ENCODE data around the gene RBM39. TPM values are rescaled to one million over a fixed set of nuclear protein-coding genes. Genes with fewer than 3 reads are reported as not detected.

The RBM39 gene
- total RNA-seq, 2 experiments from 2014 or later: 330 to 349 TPM

DNA sequence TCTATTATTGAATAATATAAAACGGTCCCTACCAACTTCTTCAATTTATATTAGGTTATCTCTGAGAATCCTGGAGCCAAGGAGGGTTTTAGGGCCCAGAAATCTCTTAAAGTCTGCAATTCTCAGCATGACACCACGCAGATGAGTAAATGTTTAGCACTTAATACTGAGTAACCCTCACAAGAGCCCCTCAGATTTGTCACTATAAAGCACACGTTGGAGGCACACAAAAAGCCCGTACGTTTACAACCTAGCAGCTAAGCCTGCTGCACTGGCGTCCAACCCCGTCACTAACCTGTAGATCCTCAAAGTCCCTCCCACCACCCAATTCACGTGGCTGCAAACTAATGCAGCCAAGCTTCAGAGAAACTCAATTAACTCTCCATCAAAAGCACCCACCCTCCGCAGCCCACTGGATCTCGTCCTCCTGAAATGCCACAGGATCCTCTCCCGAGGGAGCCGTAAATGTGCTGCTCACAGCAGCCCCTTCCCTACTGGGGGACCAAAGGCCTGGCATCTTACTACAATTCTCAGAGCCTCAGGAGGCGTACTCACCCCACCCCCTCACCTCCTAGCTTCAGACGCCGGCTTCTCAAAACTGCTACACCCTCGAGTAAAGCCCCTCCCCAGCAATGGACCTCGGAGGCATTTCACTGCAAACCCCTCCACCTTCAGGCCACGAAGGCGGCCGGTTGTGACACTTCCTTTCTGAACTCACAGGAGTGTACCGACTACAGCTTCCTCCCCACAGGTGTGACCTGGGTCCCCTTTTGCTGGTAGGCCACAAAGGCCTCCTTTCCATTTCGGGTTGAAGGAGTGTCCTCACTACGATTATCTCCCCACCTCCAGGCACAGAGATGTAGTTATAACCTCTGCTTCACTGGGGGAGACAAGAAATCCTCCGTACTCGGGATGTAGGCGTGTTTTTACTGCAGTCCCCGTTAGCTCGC lies 78.3 kb downstream of the RBM39 start:
- Mint-ChIP-seq H3K4me3 (peak overlapping the region; percentile 94), H3K36me3 (peaks cover 56% of the 10 kb centered on the region), H3K9me3 (peaks cover 9% of the 10 kb centered on the region), H3K27me3 (no peaks in the 10 kb centered on the region), H3K4me1 (peaks cover 46% of the 10 kb centered on the region), H3K27ac (peak overlapping the region; percentile 97)
- peak; percentile 67 for DNase-seq

GRCh38 chr20:35662551-35662950 lies 79.5 kb downstream of the RBM39 start:
- DNase-seq: no peak
- Mint-ChIP-seq H3K27ac (peak overlapping the region; percentile 97), H3K4me3 (peak overlapping the region; percentile 94), H3K27me3 (no peaks in the 10 kb centered on the region), H3K36me3 (peaks cover 57% of the 10 kb centered on the region), H3K9me3 (peaks cover 9% of the 10 kb centered on the region), H3K4me1 (peaks cover 47% of the 10 kb centered on the region)

GRCh38 chr20:35661908-35662307 lies 80.2 kb downstream of the RBM39 start:
- H3K27me3 Mint-ChIP-seq: no peaks in the 10 kb centered on the region
- H3K4me3 Mint-ChIP-seq: peak overlapping the region; percentile 94
- peaks cover 12% of the 10 kb centered on the region for H3K9me3 Mint-ChIP-seq
- DNase-seq: no peak
- peaks cover 63% of the 10 kb centered on the region for H3K36me3 Mint-ChIP-seq
- peaks cover 54% of the 10 kb centered on the region for H3K4me1 Mint-ChIP-seq
- H3K27ac Mint-ChIP-seq: peak overlapping the region; percentile 97

GRCh38 chr20:35661053-35661452 lies 81.0 kb downstream of the RBM39 start:
- H3K36me3 Mint-ChIP-seq: peaks cover 70% of the 10 kb centered on the region
- peak overlapping the region; percentile 94 for H3K4me3 Mint-ChIP-seq
- H3K4me1 Mint-ChIP-seq: peaks cover 57% of the 10 kb centered on the region
- H3K9me3 Mint-ChIP-seq: peaks cover 12% of the 10 kb centered on the region
- H3K27me3 Mint-ChIP-seq: no peaks in the 10 kb centered on the region
- H3K27ac Mint-ChIP-seq: peak overlapping the region; percentile 97
- DNase-seq: no peak

- peak; percentile 51 for DNase-seq
- H3K36me3 Mint-ChIP-seq: peaks cover 70% of the 10 kb centered on the region
Observed at GRCh38 chr20:35660122-35660937, 81.7 kb downstream of the RBM39 start.

DNA sequence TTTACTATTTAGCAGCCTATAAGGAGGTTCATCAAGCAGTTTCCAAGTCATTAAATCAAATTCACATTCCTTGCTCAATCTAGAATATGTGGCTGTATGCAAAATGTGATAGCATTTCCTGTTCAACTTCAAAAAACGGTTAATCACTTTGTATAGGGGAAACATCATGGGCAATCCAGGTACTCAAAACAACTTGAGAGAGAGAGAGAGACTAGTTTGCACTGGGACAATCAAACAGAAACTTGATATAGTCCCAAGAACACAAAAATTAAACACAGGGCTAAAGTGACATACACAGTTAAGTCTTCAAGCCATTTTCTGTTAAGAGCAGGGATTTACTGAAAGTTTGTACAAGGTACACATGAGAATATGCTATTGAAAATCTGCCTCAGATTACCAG lies 84.8 kb downstream of the RBM39 start:
- no peak for DNase-seq
- no peaks in the 10 kb centered on the region for H3K27me3 Mint-ChIP-seq
- H3K36me3 Mint-ChIP-seq: peaks cover 49% of the 10 kb centered on the region
- peaks cover 12% of the 10 kb centered on the region for H3K9me3 Mint-ChIP-seq
- H3K4me3 Mint-ChIP-seq: peak overlapping the region; percentile 44
- H3K27ac Mint-ChIP-seq: peak overlapping the region; percentile 63
- H3K4me1 Mint-ChIP-seq: peaks cover 44% of the 10 kb centered on the region

More at GRCh38 chr20:35660122-35660937, 81.7 kb downstream of the RBM39 start:
- peak overlapping the region; percentile 97 for H3K27ac Mint-ChIP-seq
- peaks cover 12% of the 10 kb centered on the region for H3K9me3 Mint-ChIP-seq
- H3K4me1 Mint-ChIP-seq: peaks cover 57% of the 10 kb centered on the region
- H3K27me3 Mint-ChIP-seq: no peaks in the 10 kb centered on the region
- peak overlapping the region; percentile 94 for H3K4me3 Mint-ChIP-seq

- no peaks in the 10 kb centered on the region for H3K27me3 Mint-ChIP-seq
- H3K27ac Mint-ChIP-seq: no peak overlapping the region
- peaks cover 43% of the 10 kb centered on the region for H3K36me3 Mint-ChIP-seq
- no peak for DNase-seq
- H3K4me3 Mint-ChIP-seq: no peak overlapping the region
- H3K4me1 Mint-ChIP-seq: peaks cover 43% of the 10 kb centered on the region
- peaks cover 4% of the 10 kb centered on the region for H3K9me3 Mint-ChIP-seq
Observed at GRCh38 chr20:35654415-35654814, 87.6 kb downstream of the RBM39 start.

DNA sequence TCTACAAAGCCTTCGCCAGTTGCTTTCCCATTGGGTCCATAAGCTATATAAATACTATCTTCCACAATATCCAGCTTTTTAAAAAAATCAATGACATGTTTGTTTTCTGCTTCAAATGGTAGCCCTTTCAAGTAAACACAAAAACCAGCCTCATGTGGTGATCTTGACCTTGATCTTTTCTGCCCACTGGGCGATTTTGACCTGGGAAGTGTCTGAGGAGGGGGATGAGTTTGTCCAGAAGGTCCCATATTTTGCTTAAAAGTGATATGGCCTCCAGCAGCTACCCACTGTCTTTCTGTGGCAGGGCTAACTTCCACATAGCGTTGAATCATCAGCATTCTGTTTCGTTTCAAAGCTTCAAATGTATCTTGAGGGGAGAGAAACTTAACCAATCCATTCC lies 88.2 kb downstream of the RBM39 start:
- Mint-ChIP-seq H3K27me3 (no peaks in the 10 kb centered on the region), H3K36me3 (peaks cover 44% of the 10 kb centered on the region), H3K4me1 (peaks cover 44% of the 10 kb centered on the region), H3K4me3 (no peak overlapping the region), H3K27ac (no peak overlapping the region), H3K9me3 (peaks cover 4% of the 10 kb centered on the region)
- no peak for DNase-seq

Other genes starting within 250 kb of the RBM39 start
- gene C20orf173, start 212.6 kb downstream of the RBM39 start, total RNA-seq: not detected
- 100 to 1,000 TPM; 105 to 107 TPM for gene ERGIC3, start 200.2 kb downstream of the RBM39 start, total RNA-seq
- 1 to 10 TPM; 7.8 to 8.0 TPM for gene SPAG4, start 126.4 kb downstream of the RBM39 start, total RNA-seq
- 100 to 1,000 TPM; 290 to 304 TPM for gene CPNE1, start 77.4 kb downstream of the RBM39 start, total RNA-seq
- 100 to 1,000 TPM; 161 to 169 TPM for gene RBM12, start 77.4 kb downstream of the RBM39 start, total RNA-seq
- gene NFS1, start 42.9 kb downstream of the RBM39 start, total RNA-seq: 10 to 100 TPM; 37.2 to 38.2 TPM
- gene ROMO1, start 42.9 kb downstream of the RBM39 start, total RNA-seq: 100 to 1,000 TPM; 121 to 137 TPM
- gene PHF20, start 29.8 kb upstream of the RBM39 start, total RNA-seq: 10 to 100 TPM; 50.2 to 50.6 TPM
- gene SCAND1, start 212.2 kb upstream of the RBM39 start, total RNA-seq: 10 to 100 TPM; 47.4 to 47.8 TPM
- 1 to 10 TPM; 3.6 to 3.8 TPM for gene CNBD2, start 226.3 kb upstream of the RBM39 start, total RNA-seq